GM23338 (cell line): ENCODE measurements around the gene ZNF580. TPM values are rescaled to one million over a fixed set of nuclear protein-coding genes. Genes with fewer than 3 reads are reported as not detected.
A peak's percentile ranks its signal among the peaks of the same experiment; 100 is the strongest.

Experiments
- ATAC-seq: fragments of 200-7000 bp; cut with Tn5 transposase; 3 replicates; pipeline ENCODE4 v1.9.1; 2020
- DNase-seq: peaks from one replicate; pipeline ENCODE4 v3.0.0-alpha.2; 2015; ENCODE audit warnings: low spot score
- H2AFZ ChIP-seq: fragments of 200-600 bp; sonication (generic); 2 replicates; pipeline ENCODE4 v1.8.0; 2016; ENCODE audit warnings: antibody characterized with exemption, mild to moderate bottlenecking, moderate library complexity
- H3F3A ChIP-seq: fragments of 200-600 bp; sonication (generic); replicated peaks from 2 replicates; pipeline ENCODE4 v1.8.0; 2017; ENCODE audit warnings: antibody characterized with exemption, mixed run types, low read depth
- H3K27ac ChIP-seq: fragments of 200-600 bp; sonication (generic); 2 replicates; pipeline ENCODE4 v1.6.1; 2016; ENCODE audit warnings: low read depth
- H3K27me3 ChIP-seq: fragments of 200-600 bp; sonication (generic); 2 replicates; pipeline ENCODE4 v1.8.0; 2016; ENCODE audit warnings: mild to moderate bottlenecking, mixed run types, moderate library complexity; ENCODE audit not compliant: insufficient read depth
- H3K36me3 ChIP-seq: fragments of 200-600 bp; sonication (generic); 2 replicates; pipeline ENCODE4 v1.8.0; 2016; ENCODE audit warnings: mild to moderate bottlenecking; ENCODE audit not compliant: insufficient read depth
- H3K4me1 ChIP-seq: fragments of 200-600 bp; sonication (generic); 2 replicates; pipeline ENCODE4 v1.8.0; 2016; ENCODE audit warnings: mild to moderate bottlenecking, moderate library complexity; ENCODE audit not compliant: insufficient read depth
- H3K4me2 ChIP-seq: fragments of 200-600 bp; sonication (generic); 2 replicates; pipeline ENCODE4 v1.7.1; 2017; ENCODE audit warnings: mixed run types
- H3K4me3 ChIP-seq: fragments of 200-600 bp; sonication (generic); 2 replicates; pipeline ENCODE4 v1.6.1; 2016; ENCODE audit warnings: mixed run types
- H3K79me2 ChIP-seq: fragments of 200-600 bp; sonication (generic); replicated peaks from 2 replicates; pipeline ENCODE4 v1.8.0; 2017; ENCODE audit warnings: mild to moderate bottlenecking; ENCODE audit not compliant: insufficient read depth
- H3K9me2 ChIP-seq: fragments of 200-600 bp; sonication (generic); 2 replicates; pipeline ENCODE4 v1.8.0; 2017; ENCODE audit not compliant: insufficient read depth
- H4K20me1 ChIP-seq: fragments of 200-600 bp; sonication (generic); replicated peaks from 2 replicates; pipeline ENCODE4 v1.8.0; 2017; ENCODE audit warnings: mild to moderate bottlenecking; ENCODE audit not compliant: insufficient read depth
- H3K27ac Mint-ChIP-seq: 2 replicates; pipeline ENCODE4 v1.8.0; 2020; ENCODE audit warnings: inconsistent platforms, mild to moderate bottlenecking, moderate library complexity, mixed read lengths
- H3K27me3 Mint-ChIP-seq: 3 replicates; pipeline ENCODE4 v1.8.0; 2022; ENCODE audit warnings: low read depth, mild to moderate bottlenecking, moderate library complexity, mixed read lengths, inconsistent platforms; ENCODE audit not compliant: insufficient read depth, poor library complexity
- H3K36me3 Mint-ChIP-seq: 3 replicates; pipeline ENCODE4 v1.8.0; 2021; ENCODE audit warnings: low read depth, mild to moderate bottlenecking, inconsistent platforms, moderate library complexity, mixed read lengths
- H3K4me1 Mint-ChIP-seq: 3 replicates; pipeline ENCODE4 v1.8.0; 2020; ENCODE audit warnings: mild to moderate bottlenecking, inconsistent platforms, mixed read lengths
- H3K4me3 Mint-ChIP-seq: 3 replicates; pipeline ENCODE4 v1.8.0; 2021; ENCODE audit warnings: moderate library complexity, mild to moderate bottlenecking, inconsistent platforms, mixed read lengths
- H3K9me3 Mint-ChIP-seq: 3 replicates; pipeline ENCODE4 v1.8.0; 2020; ENCODE audit warnings: moderate library complexity, mild to moderate bottlenecking, inconsistent platforms, mixed read lengths
- CREB1 ChIP-seq: fragments of 250-450 bp; sonication (Bioruptor Pico); IDR thresholded peaks from 2 replicates; pipeline ENCODE4 v1.5.0; 2020; ENCODE audit warnings: low read depth, mild to moderate bottlenecking, moderate library complexity
- EZH2 ChIP-seq: fragments of 200-600 bp; sonication (generic); IDR thresholded peaks from one replicate; pipeline ENCODE4 v1.8.0; 2017; ENCODE audit warnings: antibody characterized with exemption, mild to moderate bottlenecking, low read depth; ENCODE audit not compliant: unreplicated experiment
- EZH2phosphoT487 ChIP-seq: fragments of 200-600 bp; sonication (generic); IDR thresholded peaks from one replicate; pipeline ENCODE4 v1.8.1; 2018; ENCODE audit warnings: antibody characterized with exemption; ENCODE audit not compliant: unreplicated experiment
- JUNB ChIP-seq: IDR thresholded peaks from one replicate; pipeline ENCODE4 v1.6.1; 2016; ENCODE audit warnings: antibody characterized with exemption; ENCODE audit not compliant: unreplicated experiment
- NANOG ChIP-seq: IDR thresholded peaks from 2 replicates; pipeline ENCODE4 v1.6.1; 2016; ENCODE audit warnings: antibody characterized with exemption, borderline replicate concordance
- POLR2AphosphoS5 ChIP-seq: IDR thresholded peaks from 2 replicates; pipeline ENCODE4 v1.6.1; 2016; ENCODE audit warnings: antibody characterized with exemption, low read depth
- STAT1 ChIP-seq: IDR thresholded peaks from one replicate; pipeline ENCODE4 v1.6.1; 2016; ENCODE audit warnings: antibody characterized with exemption; ENCODE audit not compliant: unreplicated experiment
- ZNF114 ChIP-seq: fragments of 250-450 bp; sonication (Bioruptor Pico); IDR thresholded peaks from 2 replicates; pipeline ENCODE4 v1.5.0; 2020; ENCODE audit warnings: mild to moderate bottlenecking, moderate library complexity
- ZNF331 ChIP-seq: fragments of 250-450 bp; sonication (Bioruptor Pico); IDR thresholded peaks from 2 replicates; pipeline ENCODE4 v1.5.0; 2020; ENCODE audit warnings: low read depth, mild to moderate bottlenecking, moderate library complexity
- polyA plus RNA-seq: library from polyadenylated mRNA; unstranded; fragments of >200 nt; fragmentation: Nextera tagmentation; extraction: Ambion mirVana; gene quantifications from 2 replicates; pipeline ENCODE4 v1.2.1, GENCODE V29; 2016
- total RNA-seq: library from RNA; depleted of rRNA; stranded (reverse); fragments of >200 nt; shearing (Covaris generic); gene quantifications from 2 replicates; pipeline ENCODE4 v1.2.3, GENCODE V29; 2014
- TF ChIP-seq, protein P1 (sequence below): fragments of 250-450 bp; sonication (Bioruptor Pico); IDR thresholded peaks from 2 replicates; pipeline ENCODE4 v1.5.0; 2020; ENCODE audit warnings: mild to moderate bottlenecking, moderate library complexity
- TF ChIP-seq, protein P2 (sequence below): IDR thresholded peaks from one replicate; pipeline ENCODE4 v1.6.1; 2018; ENCODE audit warnings: antibody characterized with exemption; ENCODE audit not compliant: unreplicated experiment
- TF ChIP-seq, protein P3 (sequence below): IDR thresholded peaks from 2 replicates; pipeline ENCODE4 v1.6.1; 2016; ENCODE audit warnings: antibody characterized with exemption
- TF ChIP-seq, protein P4 (sequence below), 2 experiments: fragments of 200-600 bp in 1 of 2; sonication (generic) in 1 of 2; conservative IDR thresholded peaks; 2 replicates each; pipeline versions ENCODE4 v1.5.1 to v1.6.1; 2016 to 2017; ENCODE audit warnings: antibody characterized with exemption in 2 of 2, low read depth in 2 of 2, mild to moderate bottlenecking in 2 of 2, moderate library complexity in 1 of 2

The ZNF580 gene
- total and polyA plus RNA-seq, 2 experiments from 2014 or later = 18.7 to 23.6 TPM

DNA sequence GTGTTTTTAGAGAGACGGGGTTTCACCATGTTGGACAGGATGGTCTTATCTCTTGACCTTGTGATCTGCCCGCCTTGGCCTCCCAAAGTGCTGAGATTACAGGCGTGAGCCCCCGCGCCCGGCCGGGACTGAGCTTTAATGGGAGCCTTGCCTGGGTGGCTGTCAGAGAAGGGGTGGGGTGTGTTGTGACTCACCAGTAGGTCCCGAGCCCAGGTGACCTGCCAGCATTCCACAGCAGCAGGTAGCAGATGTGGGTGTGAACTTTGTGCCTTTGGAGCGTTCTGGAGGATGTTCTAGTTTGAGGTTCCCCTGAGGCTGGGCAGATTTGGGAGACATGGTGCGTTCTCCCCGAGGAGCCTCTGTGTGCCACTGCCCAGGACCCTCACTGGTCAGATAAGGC is 27.2 kb downstream of the ZNF580 start:
- Mint-ChIP-seq H3K9me3 (peaks cover 5% of the 10 kb centered on the region; the same call in 1 of the 3 replicates), H3K27me3 (peaks cover 38% of the 10 kb centered on the region), H3K27ac (no peak overlapping the region; the same call in 1 of the 2 replicates), H3K36me3 (peaks cover 92% of the 10 kb centered on the region), H3K4me3 (no peak overlapping the region), H3K4me1 (peaks cover 20% of the 10 kb centered on the region)
- TF ChIP-seq, protein P1, sequence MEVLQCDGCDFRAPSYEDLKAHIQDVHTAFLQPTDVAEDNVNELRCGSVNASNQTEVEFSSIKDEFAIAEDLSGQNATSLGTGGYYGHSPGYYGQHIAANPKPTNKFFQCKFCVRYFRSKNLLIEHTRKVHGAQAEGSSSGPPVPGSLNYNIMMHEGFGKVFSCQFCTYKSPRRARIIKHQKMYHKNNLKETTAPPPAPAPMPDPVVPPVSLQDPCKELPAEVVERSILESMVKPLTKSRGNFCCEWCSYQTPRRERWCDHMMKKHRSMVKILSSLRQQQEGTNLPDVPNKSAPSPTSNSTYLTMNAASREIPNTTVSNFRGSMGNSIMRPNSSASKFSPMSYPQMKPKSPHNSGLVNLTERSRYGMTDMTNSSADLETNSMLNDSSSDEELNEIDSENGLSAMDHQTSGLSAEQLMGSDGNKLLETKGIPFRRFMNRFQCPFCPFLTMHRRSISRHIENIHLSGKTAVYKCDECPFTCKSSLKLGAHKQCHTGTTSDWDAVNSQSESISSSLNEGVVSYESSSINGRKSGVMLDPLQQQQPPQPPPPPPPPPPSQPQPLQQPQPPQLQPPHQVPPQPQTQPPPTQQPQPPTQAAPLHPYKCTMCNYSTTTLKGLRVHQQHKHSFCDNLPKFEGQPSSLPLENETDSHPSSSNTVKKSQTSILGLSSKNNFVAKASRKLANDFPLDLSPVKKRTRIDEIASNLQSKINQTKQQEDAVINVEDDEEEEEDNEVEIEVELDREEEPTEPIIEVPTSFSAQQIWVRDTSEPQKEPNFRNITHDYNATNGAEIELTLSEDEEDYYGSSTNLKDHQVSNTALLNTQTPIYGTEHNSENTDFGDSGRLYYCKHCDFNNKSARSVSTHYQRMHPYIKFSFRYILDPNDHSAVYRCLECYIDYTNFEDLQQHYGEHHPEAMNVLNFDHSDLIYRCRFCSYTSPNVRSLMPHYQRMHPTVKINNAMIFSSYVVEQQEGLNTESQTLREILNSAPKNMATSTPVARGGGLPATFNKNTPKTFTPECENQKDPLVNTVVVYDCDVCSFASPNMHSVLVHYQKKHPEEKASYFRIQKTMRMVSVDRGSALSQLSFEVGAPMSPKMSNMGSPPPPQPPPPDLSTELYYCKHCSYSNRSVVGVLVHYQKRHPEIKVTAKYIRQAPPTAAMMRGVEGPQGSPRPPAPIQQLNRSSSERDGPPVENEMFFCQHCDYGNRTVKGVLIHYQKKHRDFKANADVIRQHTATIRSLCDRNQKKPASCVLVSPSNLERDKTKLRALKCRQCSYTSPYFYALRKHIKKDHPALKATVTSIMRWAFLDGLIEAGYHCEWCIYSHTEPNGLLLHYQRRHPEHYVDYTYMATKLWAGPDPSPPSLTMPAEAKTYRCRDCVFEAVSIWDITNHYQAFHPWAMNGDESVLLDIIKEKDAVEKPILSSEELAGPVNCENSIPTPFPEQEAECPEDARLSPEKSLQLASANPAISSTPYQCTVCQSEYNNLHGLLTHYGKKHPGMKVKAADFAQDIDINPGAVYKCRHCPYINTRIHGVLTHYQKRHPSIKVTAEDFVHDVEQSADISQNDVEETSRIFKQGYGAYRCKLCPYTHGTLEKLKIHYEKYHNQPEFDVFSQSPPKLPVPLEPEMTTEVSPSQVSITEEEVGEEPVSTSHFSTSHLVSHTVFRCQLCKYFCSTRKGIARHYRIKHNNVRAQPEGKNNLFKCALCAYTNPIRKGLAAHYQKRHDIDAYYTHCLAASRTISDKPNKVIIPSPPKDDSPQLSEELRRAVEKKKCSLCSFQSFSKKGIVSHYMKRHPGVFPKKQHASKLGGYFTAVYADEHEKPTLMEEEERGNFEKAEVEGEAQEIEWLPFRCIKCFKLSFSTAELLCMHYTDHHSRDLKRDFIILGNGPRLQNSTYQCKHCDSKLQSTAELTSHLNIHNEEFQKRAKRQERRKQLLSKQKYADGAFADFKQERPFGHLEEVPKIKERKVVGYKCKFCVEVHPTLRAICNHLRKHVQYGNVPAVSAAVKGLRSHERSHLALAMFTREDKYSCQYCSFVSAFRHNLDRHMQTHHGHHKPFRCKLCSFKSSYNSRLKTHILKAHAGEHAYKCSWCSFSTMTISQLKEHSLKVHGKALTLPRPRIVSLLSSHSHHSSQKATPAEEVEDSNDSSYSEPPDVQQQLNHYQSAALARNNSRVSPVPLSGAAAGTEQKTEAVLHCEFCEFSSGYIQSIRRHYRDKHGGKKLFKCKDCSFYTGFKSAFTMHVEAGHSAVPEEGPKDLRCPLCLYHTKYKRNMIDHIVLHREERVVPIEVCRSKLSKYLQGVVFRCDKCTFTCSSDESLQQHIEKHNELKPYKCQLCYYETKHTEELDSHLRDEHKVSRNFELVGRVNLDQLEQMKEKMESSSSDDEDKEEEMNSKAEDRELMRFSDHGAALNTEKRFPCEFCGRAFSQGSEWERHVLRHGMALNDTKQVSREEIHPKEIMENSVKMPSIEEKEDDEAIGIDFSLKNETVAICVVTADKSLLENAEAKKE (CRISPR knock-in tag) = no peak
- TF ChIP-seq POLR2AphosphoS5 (no peak), EZH2 (no peak), NANOG (no peak), ZNF331 (no peak), JUNB (no peak), EZH2phosphoT487 (no peak), STAT1 (no peak), CREB1 (CRISPR knock-in tag) (no peak), ZNF114 (CRISPR knock-in tag) (no peak)
- TF ChIP-seq, protein P2, sequence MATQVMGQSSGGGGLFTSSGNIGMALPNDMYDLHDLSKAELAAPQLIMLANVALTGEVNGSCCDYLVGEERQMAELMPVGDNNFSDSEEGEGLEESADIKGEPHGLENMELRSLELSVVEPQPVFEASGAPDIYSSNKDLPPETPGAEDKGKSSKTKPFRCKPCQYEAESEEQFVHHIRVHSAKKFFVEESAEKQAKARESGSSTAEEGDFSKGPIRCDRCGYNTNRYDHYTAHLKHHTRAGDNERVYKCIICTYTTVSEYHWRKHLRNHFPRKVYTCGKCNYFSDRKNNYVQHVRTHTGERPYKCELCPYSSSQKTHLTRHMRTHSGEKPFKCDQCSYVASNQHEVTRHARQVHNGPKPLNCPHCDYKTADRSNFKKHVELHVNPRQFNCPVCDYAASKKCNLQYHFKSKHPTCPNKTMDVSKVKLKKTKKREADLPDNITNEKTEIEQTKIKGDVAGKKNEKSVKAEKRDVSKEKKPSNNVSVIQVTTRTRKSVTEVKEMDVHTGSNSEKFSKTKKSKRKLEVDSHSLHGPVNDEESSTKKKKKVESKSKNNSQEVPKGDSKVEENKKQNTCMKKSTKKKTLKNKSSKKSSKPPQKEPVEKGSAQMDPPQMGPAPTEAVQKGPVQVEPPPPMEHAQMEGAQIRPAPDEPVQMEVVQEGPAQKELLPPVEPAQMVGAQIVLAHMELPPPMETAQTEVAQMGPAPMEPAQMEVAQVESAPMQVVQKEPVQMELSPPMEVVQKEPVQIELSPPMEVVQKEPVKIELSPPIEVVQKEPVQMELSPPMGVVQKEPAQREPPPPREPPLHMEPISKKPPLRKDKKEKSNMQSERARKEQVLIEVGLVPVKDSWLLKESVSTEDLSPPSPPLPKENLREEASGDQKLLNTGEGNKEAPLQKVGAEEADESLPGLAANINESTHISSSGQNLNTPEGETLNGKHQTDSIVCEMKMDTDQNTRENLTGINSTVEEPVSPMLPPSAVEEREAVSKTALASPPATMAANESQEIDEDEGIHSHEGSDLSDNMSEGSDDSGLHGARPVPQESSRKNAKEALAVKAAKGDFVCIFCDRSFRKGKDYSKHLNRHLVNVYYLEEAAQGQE = no peak
- TF ChIP-seq, protein P3, sequence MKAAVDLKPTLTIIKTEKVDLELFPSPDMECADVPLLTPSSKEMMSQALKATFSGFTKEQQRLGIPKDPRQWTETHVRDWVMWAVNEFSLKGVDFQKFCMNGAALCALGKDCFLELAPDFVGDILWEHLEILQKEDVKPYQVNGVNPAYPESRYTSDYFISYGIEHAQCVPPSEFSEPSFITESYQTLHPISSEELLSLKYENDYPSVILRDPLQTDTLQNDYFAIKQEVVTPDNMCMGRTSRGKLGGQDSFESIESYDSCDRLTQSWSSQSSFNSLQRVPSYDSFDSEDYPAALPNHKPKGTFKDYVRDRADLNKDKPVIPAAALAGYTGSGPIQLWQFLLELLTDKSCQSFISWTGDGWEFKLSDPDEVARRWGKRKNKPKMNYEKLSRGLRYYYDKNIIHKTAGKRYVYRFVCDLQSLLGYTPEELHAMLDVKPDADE = no peak
- TF ChIP-seq, protein P4, sequence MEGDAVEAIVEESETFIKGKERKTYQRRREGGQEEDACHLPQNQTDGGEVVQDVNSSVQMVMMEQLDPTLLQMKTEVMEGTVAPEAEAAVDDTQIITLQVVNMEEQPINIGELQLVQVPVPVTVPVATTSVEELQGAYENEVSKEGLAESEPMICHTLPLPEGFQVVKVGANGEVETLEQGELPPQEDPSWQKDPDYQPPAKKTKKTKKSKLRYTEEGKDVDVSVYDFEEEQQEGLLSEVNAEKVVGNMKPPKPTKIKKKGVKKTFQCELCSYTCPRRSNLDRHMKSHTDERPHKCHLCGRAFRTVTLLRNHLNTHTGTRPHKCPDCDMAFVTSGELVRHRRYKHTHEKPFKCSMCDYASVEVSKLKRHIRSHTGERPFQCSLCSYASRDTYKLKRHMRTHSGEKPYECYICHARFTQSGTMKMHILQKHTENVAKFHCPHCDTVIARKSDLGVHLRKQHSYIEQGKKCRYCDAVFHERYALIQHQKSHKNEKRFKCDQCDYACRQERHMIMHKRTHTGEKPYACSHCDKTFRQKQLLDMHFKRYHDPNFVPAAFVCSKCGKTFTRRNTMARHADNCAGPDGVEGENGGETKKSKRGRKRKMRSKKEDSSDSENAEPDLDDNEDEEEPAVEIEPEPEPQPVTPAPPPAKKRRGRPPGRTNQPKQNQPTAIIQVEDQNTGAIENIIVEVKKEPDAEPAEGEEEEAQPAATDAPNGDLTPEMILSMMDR (conservative IDR thresholded peaks at IDR 0.05; ENCODE audit: low read depth in 2 of 2) = no peak
- H4K20me1 ChIP-seq = peaks cover 39% of the 10 kb centered on the region
- no peak overlapping the region for H3K4me2 ChIP-seq
- peak overlapping the region; percentile 79; the same call in 1 of the 2 replicates for H3K27ac ChIP-seq
- ATAC-seq (no peak), DNase-seq (no peak)
- H3K9me2 ChIP-seq = no peaks in the 10 kb centered on the region
- no peak overlapping the region for H3K4me3 ChIP-seq
- H3K36me3 ChIP-seq = peaks cover 32% of the 10 kb centered on the region
- peaks cover 78% of the 10 kb centered on the region for H3K79me2 ChIP-seq
- H3K27me3 ChIP-seq = no peaks in the 10 kb centered on the region
- H2AFZ ChIP-seq = no peak overlapping the region
- H3K4me1 ChIP-seq = peaks cover 12% of the 10 kb centered on the region
- H3F3A ChIP-seq = peaks cover 30% of the 10 kb centered on the region
